C4-2B (cell line): ENCODE data around the gene AFP.

Experiments used
- H3K27ac ChIP-seq: fragments of 450-650 bp; 2 replicates; pipeline ENCODE4 v1.5.1; 2017
- ZFX ChIP-seq: fragments of 450-650 bp; IDR thresholded peaks from 2 replicates; pipeline ENCODE4 v1.6.1; 2017
- TF ChIP-seq, protein P1 (sequence below): fragments of 450-650 bp; conservative IDR thresholded peaks from 2 replicates; pipeline ENCODE4 v1.5.1; 2017; ENCODE audit warnings: mild to moderate bottlenecking

The AFP gene

GRCh38 chr4:73440653-73441052 is 4.6 kb downstream of the AFP start:
- no peak overlapping the region for H3K27ac ChIP-seq

DNA sequence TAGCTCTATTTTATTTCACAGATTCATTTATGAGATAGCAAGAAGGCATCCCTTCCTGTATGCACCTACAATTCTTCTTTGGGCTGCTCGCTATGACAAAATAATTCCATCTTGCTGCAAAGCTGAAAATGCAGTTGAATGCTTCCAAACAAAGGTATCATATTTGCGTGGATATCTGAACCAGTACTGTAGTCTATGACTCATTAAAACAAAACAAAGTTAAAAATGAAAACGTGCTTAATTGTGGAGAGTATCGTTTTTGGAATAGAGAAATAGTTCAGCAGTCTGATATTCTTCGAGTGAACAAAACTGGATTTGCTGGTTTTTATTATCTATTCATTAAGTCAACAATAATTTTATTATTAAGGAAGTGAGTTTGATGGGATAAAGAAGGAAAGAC is 6.3 kb downstream of the AFP start:
- H3K27ac ChIP-seq = no peak overlapping the region
- TF ChIP-seq, protein P1, sequence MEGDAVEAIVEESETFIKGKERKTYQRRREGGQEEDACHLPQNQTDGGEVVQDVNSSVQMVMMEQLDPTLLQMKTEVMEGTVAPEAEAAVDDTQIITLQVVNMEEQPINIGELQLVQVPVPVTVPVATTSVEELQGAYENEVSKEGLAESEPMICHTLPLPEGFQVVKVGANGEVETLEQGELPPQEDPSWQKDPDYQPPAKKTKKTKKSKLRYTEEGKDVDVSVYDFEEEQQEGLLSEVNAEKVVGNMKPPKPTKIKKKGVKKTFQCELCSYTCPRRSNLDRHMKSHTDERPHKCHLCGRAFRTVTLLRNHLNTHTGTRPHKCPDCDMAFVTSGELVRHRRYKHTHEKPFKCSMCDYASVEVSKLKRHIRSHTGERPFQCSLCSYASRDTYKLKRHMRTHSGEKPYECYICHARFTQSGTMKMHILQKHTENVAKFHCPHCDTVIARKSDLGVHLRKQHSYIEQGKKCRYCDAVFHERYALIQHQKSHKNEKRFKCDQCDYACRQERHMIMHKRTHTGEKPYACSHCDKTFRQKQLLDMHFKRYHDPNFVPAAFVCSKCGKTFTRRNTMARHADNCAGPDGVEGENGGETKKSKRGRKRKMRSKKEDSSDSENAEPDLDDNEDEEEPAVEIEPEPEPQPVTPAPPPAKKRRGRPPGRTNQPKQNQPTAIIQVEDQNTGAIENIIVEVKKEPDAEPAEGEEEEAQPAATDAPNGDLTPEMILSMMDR = no peak
- TF ChIP-seq ZFX = no peak

More at GRCh38 chr4:73440653-73441052, 4.6 kb downstream of the AFP start:
- TF ChIP-seq, protein P1 = no peak
- TF ChIP-seq ZFX = no peak

DNA sequence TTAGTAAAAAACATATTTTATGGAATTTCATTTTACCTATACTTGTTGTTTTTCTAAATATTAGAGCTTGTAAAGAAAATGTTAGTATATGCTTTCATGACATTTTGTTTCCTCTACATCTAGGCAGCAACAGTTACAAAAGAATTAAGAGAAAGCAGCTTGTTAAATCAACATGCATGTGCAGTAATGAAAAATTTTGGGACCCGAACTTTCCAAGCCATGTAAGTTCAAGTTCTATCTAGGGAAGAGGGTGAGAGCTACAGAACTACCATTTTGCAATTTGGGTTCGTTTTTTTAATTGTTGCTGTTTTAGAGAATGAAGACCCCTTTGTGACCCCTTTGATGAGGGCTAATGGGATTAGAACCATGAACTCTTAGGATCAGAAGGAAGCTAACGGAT is 7.2 kb downstream of the AFP start:
- no peak overlapping the region for H3K27ac ChIP-seq
- TF ChIP-seq, protein P1 = no peak
- TF ChIP-seq ZFX = no peak

DNA sequence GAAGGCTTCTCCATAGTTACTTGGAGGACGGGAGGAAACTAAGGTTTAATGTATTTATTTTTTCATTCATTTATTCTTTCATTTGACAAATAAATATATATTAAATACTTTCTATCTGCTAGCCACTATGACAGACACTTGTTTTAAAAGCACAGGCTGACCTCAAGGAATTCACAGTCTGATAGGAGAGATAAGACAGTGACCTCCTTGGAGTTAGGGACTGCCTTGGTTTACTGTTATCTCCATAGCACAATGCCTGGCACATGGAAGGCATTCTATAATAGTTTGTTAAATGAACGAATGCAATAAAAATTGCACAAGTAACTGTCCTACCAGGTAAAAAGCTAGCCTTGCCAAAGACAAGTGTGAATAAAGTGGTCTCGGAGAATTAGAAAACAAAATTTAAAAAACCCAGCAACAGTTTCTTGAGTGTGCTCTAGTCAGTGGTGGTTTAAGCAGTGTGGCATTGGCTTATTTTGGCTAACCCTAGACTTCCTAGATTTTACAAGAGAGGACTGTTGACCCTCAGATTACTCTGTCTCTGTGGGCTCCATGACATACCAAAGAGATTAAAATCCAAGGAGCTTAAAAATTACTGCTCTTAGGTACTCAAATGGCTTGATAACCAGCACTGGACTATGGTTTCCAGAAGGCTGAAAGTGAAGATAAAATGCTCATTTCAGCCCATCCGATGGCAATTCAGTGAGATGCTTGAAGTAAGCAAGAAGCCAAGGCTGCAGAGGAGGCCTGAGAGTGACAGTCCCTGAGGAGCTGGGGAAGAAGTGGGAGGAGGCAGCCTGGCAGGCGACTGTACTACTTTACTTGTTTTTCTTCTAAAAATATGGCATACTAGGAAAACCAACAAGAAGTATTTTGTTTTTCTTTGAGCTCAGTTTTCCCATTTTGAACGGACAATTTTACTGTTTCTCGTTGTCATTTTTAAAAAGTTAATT is 9.6 kb downstream of the AFP start:
- no peak overlapping the region for H3K27ac ChIP-seq
- TF ChIP-seq, protein P1 = no peak
- no peak for TF ChIP-seq ZFX

DNA sequence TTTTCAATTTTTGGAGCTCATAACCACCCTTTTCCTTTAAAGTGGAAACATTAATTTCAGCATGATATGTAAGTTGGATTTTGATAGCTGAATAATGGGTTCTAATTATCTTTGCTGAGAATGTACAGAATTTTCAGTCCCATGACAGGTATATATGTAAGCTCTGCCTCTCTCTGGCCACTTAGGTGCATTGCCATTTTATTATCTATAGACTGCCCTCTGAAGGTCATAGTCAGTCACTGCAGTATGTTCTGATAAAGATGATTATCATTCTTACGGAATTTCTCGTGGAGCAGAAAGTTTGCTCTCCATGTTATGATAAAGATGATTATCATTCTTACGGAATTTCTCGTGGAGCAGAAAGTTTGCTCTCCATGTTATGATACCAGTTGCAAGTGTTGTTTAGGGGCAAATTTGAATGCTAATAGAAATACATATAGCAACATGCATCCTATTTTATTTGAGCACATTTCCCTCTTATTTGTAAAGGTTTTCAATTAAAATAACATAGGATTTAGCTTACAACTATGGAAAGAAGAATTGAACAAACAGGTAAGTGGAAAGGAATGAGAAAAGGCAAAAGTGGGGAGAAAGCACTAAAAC is 10.4 kb downstream of the AFP start:
- H3K27ac ChIP-seq = no peak overlapping the region

GRCh38 chr4:73447671-73448070 is 11.7 kb downstream of the AFP start:
- H3K27ac ChIP-seq = no peak overlapping the region
- no peak for TF ChIP-seq ZFX
- TF ChIP-seq, protein P1 = no peak

More for the DNA sequence above, 10.4 kb downstream of the AFP start:
- TF ChIP-seq, protein P1 = peak; percentile 91
- no peak for TF ChIP-seq ZFX

DNA sequence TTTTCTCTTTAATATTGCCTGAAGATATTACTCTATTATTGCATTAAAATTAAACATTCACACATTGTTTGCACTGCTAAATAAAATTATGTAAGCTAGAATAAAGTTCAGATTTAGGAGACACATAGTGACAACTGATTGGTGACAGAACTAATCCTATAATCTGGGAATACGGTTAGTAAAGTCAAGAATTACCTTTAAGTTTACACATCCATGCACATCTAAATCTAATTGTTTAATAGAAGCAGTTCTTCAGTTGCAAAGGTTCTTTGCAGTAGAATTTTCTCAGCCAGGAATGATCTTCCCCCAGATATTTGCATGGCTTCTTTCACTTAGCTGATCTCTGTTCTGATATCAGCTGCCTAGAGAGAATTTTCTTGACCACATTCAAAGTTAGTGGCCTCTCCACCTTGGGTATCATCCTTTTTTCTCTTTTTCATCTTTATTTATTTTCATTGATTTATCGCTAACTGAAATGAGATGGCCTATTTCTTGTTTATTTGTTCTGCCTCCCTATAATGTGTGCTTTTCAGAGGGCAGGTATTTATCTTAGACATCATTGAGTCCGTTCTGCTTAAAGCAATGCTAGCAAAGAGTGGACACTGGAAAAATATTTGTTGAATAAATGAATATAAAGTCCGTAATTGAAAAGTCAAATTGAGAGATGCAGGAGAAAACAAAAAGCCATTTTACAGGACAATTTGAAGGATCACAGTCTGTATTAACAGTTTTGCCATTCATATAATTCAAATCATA is 12.6 kb downstream of the AFP start:
- TF ChIP-seq, protein P1 = no peak
- no peak for TF ChIP-seq ZFX
- no peak overlapping the region for H3K27ac ChIP-seq
